AG04449 (cell line): ENCODE data around the gene PLEKHM1.

Experiments
- CTCF ChIA-PET: fragments of 350-600 bp; formaldehyde crosslinking; extraction: SDS; loops from one replicate; lab custom pipeline; 2021; ENCODE audit warnings: antibody characterized with exemption; lab: Yijun Ruan, JAX
- POLR2A ChIA-PET: fragments of 400-600, 350-600 bp; formaldehyde crosslinking; extraction: SDS; loops from one replicate; lab custom pipeline; 2020; ENCODE audit warnings: antibody characterized with exemption, inconsistent platforms; lab: Yijun Ruan, JAX
- DNase-seq: peaks from one replicate; pipeline ENCODE4 v3.0.0-alpha.2; 2010; ENCODE audit warnings: low read depth, low spot score
- H3K4me3 ChIP-seq: 2 replicates; pipeline ENCODE4 v1.5.1; 2011; ENCODE audit warnings: low read depth, mild to moderate bottlenecking, control low read depth, low read length
- CTCF ChIP-seq: IDR thresholded peaks from one replicate; pipeline ENCODE4 v1.5.1; 2011; ENCODE audit warnings: mild to moderate bottlenecking, moderate library complexity, low read length, control low read depth, inconsistent platforms; ENCODE audit not compliant: insufficient read depth; ENCODE audit errors: missing control alignments

Gene PLEKHM1

GRCh38 chr17:45411348-45412105 is 79.0 kb downstream of the PLEKHM1 start:
- no peak for DNase-seq
- TF ChIP-seq CTCF: no peak
- no peak overlapping the region for H3K4me3 ChIP-seq
- CTCF ChIA-PET: interaction anchor here (7.1 kb wide), 1 partner anchor 16 kb away, joined by 55 read pairs; no protein-coding TSS in a partner anchor
- POLR2A ChIA-PET: no interaction called here

- H3K4me3 ChIP-seq: no peak overlapping the region
- ChIA-PET POLR2A (no interaction called here), CTCF (interaction anchor here (1.1 to 7.1 kb wide), 3 partner anchors 15 to 69 kb away, joined by 3 to 55 read pairs (median 43); no protein-coding TSS in a partner anchor)
- DNase-seq: no peak
- no peak for TF ChIP-seq CTCF
These were observed 80.1 kb downstream of the PLEKHM1 start for GRCh38 chr17:45410144-45411091.

GRCh38 chr17:45409659-45410076 is 80.9 kb downstream of the PLEKHM1 start:
- POLR2A ChIA-PET: no interaction called here
- DNase-seq: no peak
- CTCF ChIA-PET: interaction anchor here (1.1 to 7.1 kb wide), 3 partner anchors 14 to 68 kb away, joined by 3 to 55 read pairs (median 43); no protein-coding TSS in a partner anchor
- TF ChIP-seq CTCF: no peak
- H3K4me3 ChIP-seq: no peak overlapping the region

GRCh38 chr17:45408611-45409421 is 81.7 kb downstream of the PLEKHM1 start:
- ChIA-PET POLR2A (no interaction called here), CTCF (interaction anchor here (0.8 to 7.1 kb wide), 5 partner anchors 13 to 132 kb away, joined by 3 to 55 read pairs (median 4); no protein-coding TSS in a partner anchor)
- no peak for TF ChIP-seq CTCF
- no peak for DNase-seq
- no peak overlapping the region for H3K4me3 ChIP-seq

- DNase-seq: no peak
- ChIA-PET POLR2A (no interaction called here), CTCF (interaction anchor here (0.8 to 4.4 kb wide), 5 partner anchors 10 to 271 kb away, joined by 3 to 43 read pairs (median 3); partner anchors contain the start of gene ACBD4)
- no peak for TF ChIP-seq CTCF
- no peak overlapping the region for H3K4me3 ChIP-seq
These were observed 84.4 kb downstream of the PLEKHM1 start for GRCh38 chr17:45406107-45406506.
